HepG2 (cell line): ENCODE results near the gene ARL16. TPM values are rescaled to one million over a fixed set of nuclear protein-coding genes. Genes with fewer than 3 reads are reported as not detected.

Source experiments
- ARNT2 ChIP-seq: sonication (generic); formaldehyde crosslinking; IDR thresholded peaks from 2 replicates; pipeline ENCODE4 v1.8.0; 2022; ENCODE audit warnings: mild to moderate bottlenecking, low read depth, missing genetic modification reagents, moderate library complexity
- MXI1 ChIP-seq: IDR thresholded peaks from 3 replicates; pipeline ENCODE4 v1.6.1; 2012; ENCODE audit warnings: low read depth, low read length, inconsistent platforms, borderline replicate concordance
- TOE1 ChIP-seq: sonication (generic); formaldehyde crosslinking; IDR thresholded peaks from 2 replicates; pipeline ENCODE4 v1.4.0; 2020; ENCODE audit warnings: mild to moderate bottlenecking, missing genetic modification reagents
- ZFP1 ChIP-seq: IDR thresholded peaks from 2 replicates; pipeline ENCODE4 v1.6.1; 2016
- ZNF33A ChIP-seq: sonication (generic); formaldehyde crosslinking; IDR thresholded peaks from 2 replicates; pipeline ENCODE4 v1.5.1; 2020; ENCODE audit warnings: missing genetic modification reagents, mild to moderate bottlenecking, moderate library complexity, borderline replicate concordance
- polyA plus RNA-seq, 8 experiments: library from polyadenylated mRNA; depleted of rRNA in 3 of 8; stranded (reverse) in 7 of 8; unstranded in 1 of 8; fragments of >200 nt; fragmentation: Illumina TruSeq in 4 of 8; extraction: Trizol in 4 of 8; gene quantifications; 2 replicates each; pipeline versions ENCODE4 v1.2.1 to v1.2.3, GENCODE V29; 2011 to 2016; ENCODE audit warnings: low read depth in 4 of 8, missing spikeins in 1 of 8, mixed read lengths in 1 of 8; ENCODE audit not compliant: insufficient read depth in 1 of 8
- total RNA-seq, 5 experiments: library from RNA; depleted of rRNA; stranded (reverse); fragments of >200 nt; fragmentation: Illumina TruSeq; extraction: Trizol; gene quantifications; 2 replicates each; pipeline ENCODE4 v1.2.3, GENCODE V29; 2016; ENCODE audit warnings: low read depth in 1 of 5
- TF ChIP-seq, protein P1 (sequence below), 2 experiments: sonication (generic) in 1 of 2; formaldehyde crosslinking in 1 of 2; IDR thresholded peaks; 2 replicates each; pipeline versions ENCODE4 v1.4.0 to v1.6.1; 2016 to 2020; ENCODE audit warnings: borderline replicate concordance in 1 of 2, low read depth in 1 of 2, mild to moderate bottlenecking in 1 of 2, missing genetic modification reagents in 1 of 2
- TF ChIP-seq, protein P2 (sequence below): sonication (generic); formaldehyde crosslinking; IDR thresholded peaks from 2 replicates; pipeline ENCODE4 v1.5.1; 2020; ENCODE audit warnings: missing genetic modification reagents, mild to moderate bottlenecking, borderline replicate concordance

Gene ARL16
- total and polyA plus RNA-seq, 2 of the 13 experiments (the other 11 are each of a cell fraction or from before 2014, with no cell fraction given) = 20.8 to 30.8 TPM

DNA sequence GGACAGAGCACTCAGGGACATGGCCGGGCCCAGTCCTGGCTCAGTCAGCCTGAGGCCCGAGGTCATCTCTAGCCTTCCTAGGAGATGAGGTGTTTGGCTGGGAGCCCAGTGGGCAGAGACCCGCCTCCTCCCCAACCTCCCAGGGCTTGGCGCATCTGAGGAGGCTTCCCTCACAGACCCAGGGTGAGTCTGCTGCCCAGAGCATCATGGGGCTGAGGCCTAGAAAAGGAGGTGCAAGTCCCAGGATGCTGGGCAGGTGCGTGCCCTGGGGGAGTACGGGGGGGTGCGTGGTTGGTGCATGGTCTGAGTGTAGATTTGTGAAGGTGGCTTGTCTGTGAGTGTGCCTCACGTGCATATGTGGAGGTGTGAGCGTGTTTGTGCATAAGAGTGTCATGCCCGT lies 31.9 kb downstream of the ARL16 start (continued):
- TF ChIP-seq, protein P1, sequence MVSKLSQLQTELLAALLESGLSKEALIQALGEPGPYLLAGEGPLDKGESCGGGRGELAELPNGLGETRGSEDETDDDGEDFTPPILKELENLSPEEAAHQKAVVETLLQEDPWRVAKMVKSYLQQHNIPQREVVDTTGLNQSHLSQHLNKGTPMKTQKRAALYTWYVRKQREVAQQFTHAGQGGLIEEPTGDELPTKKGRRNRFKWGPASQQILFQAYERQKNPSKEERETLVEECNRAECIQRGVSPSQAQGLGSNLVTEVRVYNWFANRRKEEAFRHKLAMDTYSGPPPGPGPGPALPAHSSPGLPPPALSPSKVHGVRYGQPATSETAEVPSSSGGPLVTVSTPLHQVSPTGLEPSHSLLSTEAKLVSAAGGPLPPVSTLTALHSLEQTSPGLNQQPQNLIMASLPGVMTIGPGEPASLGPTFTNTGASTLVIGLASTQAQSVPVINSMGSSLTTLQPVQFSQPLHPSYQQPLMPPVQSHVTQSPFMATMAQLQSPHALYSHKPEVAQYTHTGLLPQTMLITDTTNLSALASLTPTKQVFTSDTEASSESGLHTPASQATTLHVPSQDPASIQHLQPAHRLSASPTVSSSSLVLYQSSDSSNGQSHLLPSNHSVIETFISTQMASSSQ (IDR thresholded peaks at IDR 0.05; ENCODE audit: low read depth) = no peak
- TF ChIP-seq, protein P1 (CRISPR knock-in tag; IDR thresholded peaks at IDR 0.05; ENCODE audit: borderline replicate concordance) = no peak
- TF ChIP-seq ZNF33A (CRISPR knock-in tag) (no peak), ARNT2 (CRISPR knock-in tag) (no peak), ZFP1 (CRISPR knock-in tag) (no peak), TOE1 (no peak), MXI1 (no peak)
- TF ChIP-seq, protein P2, sequence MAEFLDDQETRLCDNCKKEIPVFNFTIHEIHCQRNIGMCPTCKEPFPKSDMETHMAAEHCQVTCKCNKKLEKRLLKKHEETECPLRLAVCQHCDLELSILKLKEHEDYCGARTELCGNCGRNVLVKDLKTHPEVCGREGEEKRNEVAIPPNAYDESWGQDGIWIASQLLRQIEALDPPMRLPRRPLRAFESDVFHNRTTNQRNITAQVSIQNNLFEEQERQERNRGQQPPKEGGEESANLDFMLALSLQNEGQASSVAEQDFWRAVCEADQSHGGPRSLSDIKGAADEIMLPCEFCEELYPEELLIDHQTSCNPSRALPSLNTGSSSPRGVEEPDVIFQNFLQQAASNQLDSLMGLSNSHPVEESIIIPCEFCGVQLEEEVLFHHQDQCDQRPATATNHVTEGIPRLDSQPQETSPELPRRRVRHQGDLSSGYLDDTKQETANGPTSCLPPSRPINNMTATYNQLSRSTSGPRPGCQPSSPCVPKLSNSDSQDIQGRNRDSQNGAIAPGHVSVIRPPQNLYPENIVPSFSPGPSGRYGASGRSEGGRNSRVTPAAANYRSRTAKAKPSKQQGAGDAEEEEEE (CRISPR knock-in tag) = no peak
